Peyer's patch (tissue), 4 donors: ENCODE data around the gene GRIA4. TPM values are rescaled to one million over a fixed set of nuclear protein-coding genes. Genes with fewer than 3 reads are reported as not detected.
"Not testable (repeated sequence)": the region's sequence is repeated elsewhere in the genome, so short reads cannot be mapped to it uniquely, and the experiment has no call there.

Experiments
- DNase-seq, 3 donors: peaks; one replicate each; pipeline ENCODE4 v3.0.0-alpha.2; 2017 to 2019
- H3K27ac ChIP-seq, 4 donors: fragments of 200-600 bp; sonication (generic); one replicate each; pipeline ENCODE4 v1.5.1; 2016 to 2019
- H3K27me3 ChIP-seq, 2 donors: fragments of 200-600 bp; sonication (generic); one replicate each; pipeline ENCODE4 v1.5.1; 2019
- H3K36me3 ChIP-seq, 3 donors: fragments of 200-600 bp; sonication (generic); one replicate each; pipeline ENCODE4 v1.5.1; 2016 to 2019
- H3K4me1 ChIP-seq, 4 donors: fragments of 200-600 bp; sonication (generic); one replicate each; pipeline ENCODE4 v1.5.1; 2016 to 2019
- H3K4me3 ChIP-seq, 4 donors: fragments of 200-600 bp; sonication (generic); 1 replicate in 3 of 4; 2 replicates in 1 of 4; pipeline ENCODE4 v1.5.1; 2016 to 2019; ENCODE audit warnings: mild to moderate bottlenecking in 1 of 4
- H3K9me3 ChIP-seq, 4 donors: fragments of 200-600 bp; sonication (generic); one replicate each; pipeline ENCODE4 v1.5.1; 2016 to 2019; ENCODE audit warnings: mild to moderate bottlenecking in 1 of 4
- POLR2A ChIP-seq, 2 donors: fragments of 450-650 bp; IDR thresholded peaks; one replicate each; pipeline ENCODE4 v1.5.1; 2017; ENCODE audit warnings: antibody characterized with exemption in 2 of 2, mild to moderate bottlenecking in 2 of 2, moderate library complexity in 2 of 2
- total RNA-seq, 4 donors: library from RNA; depleted of rRNA; stranded (reverse); fragments of >200 nt; gene quantifications; one replicate each; pipeline ENCODE4 v1.1.0, GENCODE V29; 2016
- TF ChIP-seq, protein P1 (sequence below), 6 experiments: fragments of 450-650 bp in 4 of 6; fragments of 200-600 bp in 2 of 6; sonication (generic) in 1 of 6; IDR thresholded peaks; one replicate each; pipeline ENCODE4 v1.5.1; 2017 to 2019; ENCODE audit warnings: antibody characterized with exemption in 6 of 6, mild to moderate bottlenecking in 3 of 6, moderate library complexity in 1 of 6

The GRIA4 gene
- total RNA-seq, 4 donors from 2014 or later, result 9.9 to 87.8 (median 36.6) TPM

DNA sequence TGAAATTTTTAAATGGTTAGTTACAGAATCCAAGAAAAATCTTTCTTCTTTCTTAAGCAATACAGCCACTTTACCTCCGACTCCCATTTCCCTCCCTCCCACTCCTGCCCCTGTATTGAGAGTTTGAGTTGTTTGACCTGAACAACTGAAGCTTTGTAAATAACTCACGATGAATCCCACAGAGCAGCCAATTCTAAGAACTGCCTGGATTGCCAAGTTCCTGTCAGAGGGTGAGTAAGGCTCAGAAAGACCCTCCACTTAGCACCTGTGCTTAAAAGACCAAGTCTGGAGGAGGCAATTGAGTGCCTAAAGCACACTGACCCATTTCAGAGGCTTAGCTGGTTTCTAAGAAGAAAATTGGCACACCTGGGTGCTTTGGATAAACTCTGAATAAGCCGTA, 253.7 kb downstream of the GRIA4 start:
- Histone ChIP-seq H3K9me3 (no peaks in the 10 kb centered on the region), H3K4me1 (no peaks in the 10 kb centered on the region), H3K27ac (no peak overlapping the region), H3K36me3 (no peaks in the 10 kb centered on the region), H3K4me3 (no peak overlapping the region), H3K27me3 (no peaks in the 10 kb centered on the region)
- no peak for DNase-seq
- TF ChIP-seq POLR2A (IDR thresholded peaks at IDR 0.05), result no peak
- TF ChIP-seq, protein P1, sequence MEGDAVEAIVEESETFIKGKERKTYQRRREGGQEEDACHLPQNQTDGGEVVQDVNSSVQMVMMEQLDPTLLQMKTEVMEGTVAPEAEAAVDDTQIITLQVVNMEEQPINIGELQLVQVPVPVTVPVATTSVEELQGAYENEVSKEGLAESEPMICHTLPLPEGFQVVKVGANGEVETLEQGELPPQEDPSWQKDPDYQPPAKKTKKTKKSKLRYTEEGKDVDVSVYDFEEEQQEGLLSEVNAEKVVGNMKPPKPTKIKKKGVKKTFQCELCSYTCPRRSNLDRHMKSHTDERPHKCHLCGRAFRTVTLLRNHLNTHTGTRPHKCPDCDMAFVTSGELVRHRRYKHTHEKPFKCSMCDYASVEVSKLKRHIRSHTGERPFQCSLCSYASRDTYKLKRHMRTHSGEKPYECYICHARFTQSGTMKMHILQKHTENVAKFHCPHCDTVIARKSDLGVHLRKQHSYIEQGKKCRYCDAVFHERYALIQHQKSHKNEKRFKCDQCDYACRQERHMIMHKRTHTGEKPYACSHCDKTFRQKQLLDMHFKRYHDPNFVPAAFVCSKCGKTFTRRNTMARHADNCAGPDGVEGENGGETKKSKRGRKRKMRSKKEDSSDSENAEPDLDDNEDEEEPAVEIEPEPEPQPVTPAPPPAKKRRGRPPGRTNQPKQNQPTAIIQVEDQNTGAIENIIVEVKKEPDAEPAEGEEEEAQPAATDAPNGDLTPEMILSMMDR (IDR thresholded peaks at IDR 0.05), result no peak

DNA sequence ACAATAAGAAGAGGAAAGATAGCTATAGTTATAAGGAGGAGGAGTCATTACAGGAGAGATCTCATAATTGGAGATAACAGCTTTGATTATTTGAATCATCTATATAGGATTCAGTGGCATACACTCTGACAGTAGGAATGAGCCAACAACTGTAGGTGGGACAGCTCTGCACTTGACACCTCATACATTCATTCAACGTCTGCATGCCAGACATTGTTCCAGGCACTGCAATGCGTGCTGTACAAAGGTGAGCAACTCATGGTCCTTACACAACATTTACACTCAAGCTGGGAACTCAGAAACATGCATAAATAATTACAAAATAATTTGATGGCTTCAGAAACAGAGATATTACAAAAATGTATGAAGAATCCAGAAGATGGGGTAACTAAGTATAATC, 257.9 kb downstream of the GRIA4 start:
- no peaks in the 10 kb centered on the region for H3K36me3 ChIP-seq
- H3K9me3 ChIP-seq, result no peaks in the 10 kb centered on the region
- no peak overlapping the region for H3K4me3 ChIP-seq
- DNase-seq, result no peak
- no peaks in the 10 kb centered on the region for H3K27me3 ChIP-seq
- TF ChIP-seq, protein P1 (IDR thresholded peaks at IDR 0.05), result no peak
- no peak for TF ChIP-seq POLR2A (IDR thresholded peaks at IDR 0.05)
- no peak overlapping the region for H3K27ac ChIP-seq
- no peaks in the 10 kb centered on the region for H3K4me1 ChIP-seq

DNA sequence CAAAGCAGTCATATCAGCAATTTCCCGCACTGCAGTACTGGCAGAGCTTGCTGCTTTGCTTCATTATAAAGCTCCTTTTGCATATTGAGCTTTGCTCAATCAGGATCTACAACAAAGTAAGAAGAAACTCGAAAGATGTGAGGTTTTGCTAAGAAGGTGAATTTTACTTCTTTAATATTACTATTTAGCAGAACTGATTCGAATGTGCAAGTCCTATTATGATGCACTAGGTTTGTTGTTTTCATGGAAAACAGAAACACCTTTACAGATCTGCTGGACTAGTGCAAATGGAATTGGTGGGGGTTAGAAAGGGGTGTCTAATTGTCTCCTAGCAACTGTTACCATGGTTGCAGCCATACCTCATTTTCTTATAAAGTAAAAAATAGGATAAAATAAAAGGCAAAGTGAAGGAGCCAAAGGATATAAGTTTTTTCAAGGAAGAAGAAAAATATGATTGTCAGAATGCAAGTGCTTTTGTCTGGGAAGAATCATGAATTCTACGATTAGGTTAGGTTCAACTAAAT, 259.0 kb downstream of the GRIA4 start:
- Histone ChIP-seq H3K27ac (no peak overlapping the region), H3K27me3 (no peaks in the 10 kb centered on the region), H3K9me3 (no peaks in the 10 kb centered on the region), H3K4me3 (no peak overlapping the region), H3K4me1 (no peaks in the 10 kb centered on the region), H3K36me3 (no peaks in the 10 kb centered on the region)
- TF ChIP-seq POLR2A (IDR thresholded peaks at IDR 0.05), result no peak
- TF ChIP-seq, protein P1 (IDR thresholded peaks at IDR 0.05), result no peak
- no peak for DNase-seq

DNA sequence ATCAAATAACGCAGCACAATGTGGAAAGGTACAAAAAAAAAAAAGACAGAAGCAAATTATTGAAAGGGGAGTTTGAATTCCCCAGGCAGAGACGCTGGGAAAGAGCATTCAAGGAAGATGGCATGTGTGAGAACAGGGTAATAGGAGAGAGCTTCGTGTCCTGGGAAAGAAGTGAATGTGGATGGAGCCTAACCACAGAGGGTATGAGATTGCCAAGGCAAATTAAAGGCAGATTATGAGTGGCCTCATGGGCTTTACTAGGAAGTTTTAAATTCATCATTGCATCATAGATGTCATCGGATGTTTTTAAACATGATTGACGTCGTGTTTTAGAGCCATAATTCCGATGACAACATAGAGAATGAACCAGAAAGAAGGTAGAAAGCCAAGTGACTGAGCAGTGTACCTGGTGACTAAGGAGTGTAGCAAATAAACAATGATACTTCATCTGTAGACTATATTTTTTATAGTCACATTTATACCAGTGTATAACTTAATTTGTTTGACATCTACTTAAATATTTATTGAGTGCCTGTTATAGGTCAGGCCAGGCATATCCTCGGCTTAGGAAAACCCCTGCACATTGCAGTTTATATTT, 260.7 kb downstream of the GRIA4 start:
- TF ChIP-seq, protein P1 (IDR thresholded peaks at IDR 0.05), result no peak
- no peak for TF ChIP-seq POLR2A (IDR thresholded peaks at IDR 0.05)
- no peaks in the 10 kb centered on the region for H3K4me1 ChIP-seq
- H3K27ac ChIP-seq, result no peak overlapping the region
- no peak for DNase-seq
- H3K9me3 ChIP-seq, result no peaks in the 10 kb centered on the region
- H3K27me3 ChIP-seq, result no peaks in the 10 kb centered on the region
- no peaks in the 10 kb centered on the region for H3K36me3 ChIP-seq
- H3K4me3 ChIP-seq, result no peak overlapping the region

DNA sequence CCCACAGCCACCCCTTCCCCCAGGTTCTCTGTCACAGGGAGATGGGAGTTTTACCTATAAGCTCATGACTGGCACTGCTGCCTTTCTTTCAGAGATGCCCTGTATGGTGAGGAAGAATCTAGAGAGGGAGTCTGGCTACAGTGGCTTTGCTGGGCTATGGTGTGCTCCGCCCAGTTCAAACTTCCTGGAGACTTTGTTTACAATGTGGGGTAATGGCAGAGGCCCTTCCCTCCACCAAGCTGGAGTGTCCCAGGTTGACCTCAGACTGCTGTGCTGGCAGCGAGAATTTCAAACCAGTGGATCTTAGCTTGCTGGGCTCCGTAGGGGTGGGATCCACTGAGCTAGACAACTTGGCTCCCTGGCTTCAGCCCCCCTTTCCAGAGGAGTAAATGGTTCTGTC, 268.6 kb downstream of the GRIA4 start:
- TF ChIP-seq, protein P1 (IDR thresholded peaks at IDR 0.05), result no peak
- TF ChIP-seq POLR2A (IDR thresholded peaks at IDR 0.05), result no peak
- DNase-seq, result no peak
- H3K36me3 ChIP-seq, result no peaks in the 10 kb centered on the region
- no peaks in the 10 kb centered on the region for H3K27me3 ChIP-seq
- H3K4me3 ChIP-seq, result no peak overlapping the region
- no peaks in the 10 kb centered on the region for H3K4me1 ChIP-seq
- no peak overlapping the region for H3K27ac ChIP-seq
- H3K9me3 ChIP-seq, result no peaks in the 10 kb centered on the region

DNA sequence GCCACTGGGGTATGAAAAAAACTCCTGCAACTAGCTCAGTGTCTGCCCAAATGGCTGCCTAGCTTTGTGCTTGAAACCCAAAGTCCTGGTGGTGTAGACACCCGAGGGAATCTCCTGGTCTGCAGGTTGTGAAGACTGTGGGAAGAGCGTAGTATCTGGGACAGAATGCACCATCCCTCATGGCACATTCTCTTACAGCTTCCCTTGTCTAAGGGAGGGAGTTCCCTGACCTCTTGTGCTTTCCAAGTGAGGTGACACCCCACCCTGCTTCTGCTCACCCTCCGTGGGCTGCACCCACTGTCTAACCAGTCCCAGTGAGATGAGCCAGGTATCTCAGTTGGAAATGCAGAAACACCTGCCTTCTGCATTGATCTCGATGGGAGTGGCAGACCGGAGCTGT, 269.1 kb downstream of the GRIA4 start:
- not testable (repeated sequence) for H3K4me3 ChIP-seq, H3K36me3 ChIP-seq, H3K27ac ChIP-seq, DNase-seq, H3K27me3 ChIP-seq, H3K9me3 ChIP-seq, H3K4me1 ChIP-seq
